HCT116 (cell line): ENCODE results near the gene PMS1. TPM values are rescaled to one million over a fixed set of nuclear protein-coding genes. Genes with fewer than 3 reads are reported as not detected.

Experiments used
- ATAC-seq: fragments of 200-7000 bp; cut with Tn5 transposase; 2 replicates; pipeline ENCODE4 v1.9.1; 2020; ENCODE audit warnings: mild to moderate bottlenecking, moderate library complexity
- BruUV-seq: library from RNA; stranded (reverse); fragments of 400-500 nt; replicated peaks from 2 replicates; lab custom pipeline; 2021; lab: Mats Ljungman, UMichigan
- CTCF ChIA-PET: fragments of 300-600 bp; sonication (Branson Sonifier 250); formaldehyde crosslinking; loops from one replicate; lab custom pipeline; 2021; ENCODE audit warnings: antibody characterized with exemption; lab: Charles Lee
- POLR2A ChIA-PET: fragments of 300-600, 350-600 bp; sonication (Branson Sonifier 250); formaldehyde crosslinking; loops from one replicate; lab custom pipeline; 2021; ENCODE audit warnings: antibody characterized with exemption; lab: Charles Lee
- RAD21 ChIA-PET, 2 experiments: fragments of 300-600 bp; sonication (Branson Sonifier 250); formaldehyde crosslinking; loops; one replicate each; lab custom pipeline; 2023; ENCODE audit warnings: low total read pairs in 2 of 2; ENCODE audit not compliant: uncharacterized antibody in 2 of 2, unreplicated experiment in 2 of 2, low non-redundant PET in 1 of 2; lab: Charles Lee
- DNase-seq: peaks from one replicate; pipeline ENCODE4 v3.0.0-alpha.2; 2010; ENCODE audit warnings: low read depth, low spot score
- H2AFZ ChIP-seq: fragments of 200-600 bp; shearing (Covaris generic), sonication (generic); 2 replicates; pipeline ENCODE4 v1.6.1; 2017; ENCODE audit warnings: low read depth, mixed run types, mixed read lengths, antibody characterized with exemption, low read length; ENCODE audit not compliant: poor library complexity, severe bottlenecking
- H3K27ac ChIP-seq: 2 replicates; pipeline ENCODE4 v1.5.1; 2012; ENCODE audit warnings: low read depth, low read length
- H3K27me3 ChIP-seq: fragments of 200-600 bp; sonication (generic); 2 replicates; pipeline ENCODE4 v1.6.1; 2016; ENCODE audit warnings: mixed run types, low read length, mixed read lengths; ENCODE audit not compliant: insufficient read depth
- H3K36me3 ChIP-seq, 2 experiments: fragments of 200-500 bp in 1 of 2; fragments of 200-600 bp in 1 of 2; sonication (Bioruptor generic) in 1 of 2; sonication (generic) in 1 of 2; 2 replicates each; pipeline versions ENCODE4 v1.5.1 to v1.6.1; 2014 to 2016; ENCODE audit warnings: low read length in 2 of 2, inconsistent platforms in 1 of 2, mixed read lengths in 1 of 2, mixed run types in 1 of 2; ENCODE audit not compliant: insufficient read depth in 2 of 2, control insufficient read depth in 1 of 2
- H3K4me1 ChIP-seq, 2 experiments: fragments of 200-600 bp in 1 of 2; sonication (generic) in 1 of 2; 2 replicates each; pipeline versions ENCODE4 v1.5.1 to v1.6.1; 2012 to 2017; ENCODE audit warnings: low read length in 2 of 2, inconsistent platforms in 1 of 2, mild to moderate bottlenecking in 1 of 2, mixed read lengths in 1 of 2, mixed run types in 1 of 2, moderate library complexity in 1 of 2; ENCODE audit not compliant: insufficient read depth in 2 of 2, control insufficient read depth in 1 of 2
- H3K4me2 ChIP-seq: fragments of 200-600 bp; sonication (generic); 2 replicates; pipeline ENCODE4 v1.6.1; 2017; ENCODE audit warnings: mixed run types, low read length, mixed read lengths
- H3K4me3 ChIP-seq, 2 experiments: fragments of 200-600 bp in 1 of 2; sonication (generic) in 1 of 2; replicated peaks in 1 of 2; 2 replicates each; pipeline ENCODE4 v1.5.1; 2011 to 2016; ENCODE audit warnings: low read length in 2 of 2, control low read depth in 1 of 2, low read depth in 1 of 2, mild to moderate bottlenecking in 1 of 2, mixed read lengths in 1 of 2, mixed run types in 1 of 2
- H3K79me2 ChIP-seq: fragments of 200-600 bp; sonication (generic); 2 replicates; pipeline ENCODE4 v1.6.1; 2017; ENCODE audit warnings: mild to moderate bottlenecking, mixed run types, low read length, moderate library complexity, mixed read lengths; ENCODE audit not compliant: insufficient read depth
- H3K9ac ChIP-seq: fragments of 200-600 bp; sonication (generic); 2 replicates; pipeline ENCODE4 v1.6.1; 2016; ENCODE audit warnings: low read length, mixed read lengths
- H3K9me2 ChIP-seq: fragments of 200-600 bp; sonication (generic), shearing (Covaris generic); 2 replicates; pipeline ENCODE4 v1.6.1; 2017; ENCODE audit warnings: mixed run types, mild to moderate bottlenecking, moderate library complexity; ENCODE audit not compliant: insufficient read depth
- H3K9me3 ChIP-seq, 2 experiments: fragments of 200-500 bp in 1 of 2; fragments of 200-600 bp in 1 of 2; sonication (Bioruptor generic) in 1 of 2; sonication (generic) in 1 of 2; 2 replicates each; pipeline ENCODE4 v1.6.1; 2014 to 2017; ENCODE audit warnings: low read length in 2 of 2, mixed read lengths in 2 of 2, inconsistent platforms in 1 of 2, low read depth in 1 of 2, mild to moderate bottlenecking in 1 of 2, mixed run types in 1 of 2, moderate library complexity in 1 of 2; ENCODE audit not compliant: control insufficient read depth in 1 of 2, insufficient read depth in 1 of 2
- H4K20me1 ChIP-seq: fragments of 200-600 bp; sonication (generic), shearing (Covaris generic); 2 replicates; pipeline ENCODE4 v1.6.1; 2017; ENCODE audit warnings: mixed run types, mild to moderate bottlenecking, moderate library complexity; ENCODE audit not compliant: insufficient read depth
- ATF3 ChIP-seq: IDR thresholded peaks from 2 replicates; pipeline ENCODE4 v1.6.1; 2012
- CBX3 ChIP-seq: IDR thresholded peaks from 2 replicates; pipeline ENCODE4 v1.6.1; 2012; ENCODE audit warnings: low read depth
- CEBPB ChIP-seq: IDR thresholded peaks from 2 replicates; pipeline ENCODE4 v1.6.1; 2012; ENCODE audit warnings: low read depth
- EGR1 ChIP-seq: IDR thresholded peaks from 2 replicates; pipeline ENCODE4 v1.6.1; 2012; ENCODE audit warnings: low read depth
- ELF1 ChIP-seq: IDR thresholded peaks from 2 replicates; pipeline ENCODE4 v1.6.1; 2012; ENCODE audit warnings: low read depth, borderline replicate concordance
- EZH2 ChIP-seq: fragments of 200-600 bp; sonication (generic); IDR thresholded peaks from 2 replicates; pipeline ENCODE4 v1.6.1; 2017; ENCODE audit warnings: antibody characterized with exemption, mixed run types
- JUND ChIP-seq: IDR thresholded peaks from 2 replicates; pipeline ENCODE4 v1.6.1; 2012
- POLR2A ChIP-seq: IDR thresholded peaks from 2 replicates; pipeline ENCODE4 v1.7.0; 2011; ENCODE audit warnings: borderline replicate concordance; ENCODE audit not compliant: insufficient read depth, insufficient read length; ENCODE audit errors: extremely low read depth
- RAD21 ChIP-seq: IDR thresholded peaks from 2 replicates; pipeline ENCODE4 v1.6.1; 2012; ENCODE audit warnings: low read depth, mild to moderate bottlenecking
- REST ChIP-seq: IDR thresholded peaks from 2 replicates; pipeline ENCODE4 v1.6.1; 2012; ENCODE audit warnings: low read depth
- SRF ChIP-seq: IDR thresholded peaks from 2 replicates; pipeline ENCODE4 v1.6.1; 2012; ENCODE audit warnings: low read depth
- TCF7L2 ChIP-seq: IDR thresholded peaks from 2 replicates; pipeline ENCODE4 v1.7.0; 2011; ENCODE audit warnings: borderline replicate concordance, inconsistent platforms; ENCODE audit not compliant: insufficient read depth, insufficient read length; ENCODE audit errors: extremely low read depth
- YY1 ChIP-seq: IDR thresholded peaks from 2 replicates; pipeline ENCODE4 v1.6.1; 2011; ENCODE audit warnings: low read length, low read depth, moderate library complexity, mild to moderate bottlenecking; ENCODE audit not compliant: insufficient replicate concordance; ENCODE audit errors: extremely low read depth
- ZFX ChIP-seq: fragments of 450-650 bp; IDR thresholded peaks from 2 replicates; pipeline ENCODE4 v1.6.1; 2017
- intact Hi-C: fragments of 100-400 bp; cut with micrococcal nuclease; formaldehyde crosslinking; loops from 2 replicates; pipeline ENCODE4 v1.10.0; 2022
- total RNA-seq: library from RNA; stranded (reverse); gene quantifications from one replicate; pipeline ENCODE4 v1.2.1, GENCODE V29; 2021; ENCODE audit not compliant: unreplicated experiment

The PMS1 gene
- total RNA-seq, 1 experiment from 2014 or later, result 53.2 TPM

- H4K20me1 ChIP-seq, result no peaks in the 10 kb centered on the region
- H3K4me1 ChIP-seq, result peaks cover 3 to 17% of the 10 kb centered on the region in 2 experiments; a peak in 3 of 4 replicates
- H3K27me3 ChIP-seq, result no peaks in the 10 kb centered on the region
- peak overlapping the region; percentile 63 to 73 for H3K4me3 ChIP-seq
- POLR2A ChIA-PET, result interaction anchor here (1.0 to 1.5 kb wide), 5 partner anchors 12 to 101 kb away, joined by 3 to 7 read pairs (median 3); partner anchors contain the start of genes ORMDL1 and PMS1
- DNase-seq, result no peak
- TSS peak; percentile 82 for BruUV-seq
- RAD21 ChIA-PET, result no interaction called here
- H3K4me2 ChIP-seq, result peak overlapping the region; percentile 68
- ATAC-seq, result no peak
- no peaks in the 10 kb centered on the region; a peak in 1 of 4 replicates for H3K36me3 ChIP-seq
- peak overlapping the region; percentile 74 for H3K27ac ChIP-seq
- peaks cover 18% of the 10 kb centered on the region; the same call in 1 of the 2 replicates for H3K79me2 ChIP-seq
- peak overlapping the region; percentile 100 for H2AFZ ChIP-seq
- TF ChIP-seq ZFX, result peak; percentile 34; the same call in 1 of the 2 replicates
- TF ChIP-seq TCF7L2, result no peak
- H3K9me2 ChIP-seq, result no peaks in the 10 kb centered on the region
- H3K9ac ChIP-seq, result peak overlapping the region; percentile 61
- no peaks in the 10 kb centered on the region for H3K9me3 ChIP-seq
- intact Hi-C loops, result loop anchor here (1.0 to 10.0 kb wide), 2 partner anchors 22 to 1043 kb away; partner anchors contain the start of genes ORMDL1 and PMS1
- CTCF ChIA-PET, result interaction anchor here (0.7 to 1.5 kb wide), 6 partner anchors 10 to 101 kb away, joined by 3 to 13 read pairs (median 6); partner anchors contain the start of gene ASNSD1
Observed at GRCh38 chr2:189762229-189762550, 22.1 kb upstream of the PMS1 start.

- CTCF ChIA-PET, result interaction anchor here (0.7 to 1.5 kb wide), 6 partner anchors 11 to 102 kb away, joined by 3 to 13 read pairs (median 6); partner anchors contain the start of gene ASNSD1
- TF ChIP-seq EZH2, result no peak
- TF ChIP-seq RAD21, result peak; percentile 27; the same call in 1 of the 2 replicates
- no peak; the same call in 1 of the 2 replicates for TF ChIP-seq CEBPB
- peak; percentile 77 for TF ChIP-seq POLR2A
- TF ChIP-seq SRF, result peak; percentile 54; the same call in 1 of the 2 replicates
- no peak for TF ChIP-seq REST
- TF ChIP-seq ZFX, result peak; percentile 27; the same call in 1 of the 2 replicates
- TF ChIP-seq CBX3, result peak; percentile 52; the same call in 1 of the 2 replicates
- peak; percentile 61 for TF ChIP-seq YY1
- TF ChIP-seq ATF3, result no peak
- TF ChIP-seq JUND, result 0 out of 2 replicates have a peak, but pooled peaks have one; percentile 13
- TF ChIP-seq EGR1, result no peak
- TF ChIP-seq ELF1, result peak; percentile 49
Observed at GRCh38 chr2:189762551-189763298, 21.5 kb upstream of the PMS1 start, which contains the start of gene OSGEPL1. Gene OSGEPL1, minus strand, starts transcription at chr2:189762792. Its CDS starts 1,152 bp downstream, at chr2:189761640.

More at GRCh38 chr2:189762551-189763298, 21.5 kb upstream of the PMS1 start, which contains the start of gene OSGEPL1:
- DNase-seq (peak; percentile 96), ATAC-seq (peak; percentile 96)
- BruUV-seq, result TSS peak; percentile 84
- peak within 1 kb of the TSS; percentile 100 for H2AFZ ChIP-seq
- peak within 1 kb of the TSS; percentile 63 to 73 for H3K4me3 ChIP-seq
- H3K4me2 ChIP-seq, result peak within 1 kb of the TSS; percentile 68
- peaks cover 3 to 17% of the 10 kb centered on the region in 2 experiments; a peak in 3 of 4 replicates for H3K4me1 ChIP-seq
- no peaks in the 10 kb centered on the region for H3K9me3 ChIP-seq
- H4K20me1 ChIP-seq, result no peaks in the 10 kb centered on the region
- intact Hi-C loops, result loop anchor here (1.0 to 10.0 kb wide), 2 partner anchors 22 to 1042 kb away; partner anchors contain the start of genes ORMDL1 and PMS1
- peaks cover 18% of the 10 kb centered on the region; the same call in 1 of the 2 replicates for H3K79me2 ChIP-seq
- ChIA-PET RAD21 (no interaction called here), POLR2A (interaction anchor here (1.0 to 1.5 kb wide), 5 partner anchors 13 to 102 kb away, joined by 3 to 7 read pairs (median 3); partner anchors contain the start of genes ORMDL1 and PMS1)
- H3K27ac ChIP-seq, result peak within 1 kb of the TSS; percentile 74
- H3K9ac ChIP-seq, result peak within 1 kb of the TSS; percentile 61
- no peaks in the 10 kb centered on the region; a peak in 1 of 4 replicates for H3K36me3 ChIP-seq
- H3K9me2 ChIP-seq, result no peaks in the 10 kb centered on the region
- no peaks in the 10 kb centered on the region for H3K27me3 ChIP-seq
